T-helper 2 cell treated with Interferon-gamma antibody and Interleukin-4, amounts not matched to agents 5 μg/mL and 100 μg/mL, for 36 hours (primary cell): ENCODE measurements around the gene HIVEP1.
A peak's percentile ranks its signal among the peaks of the same experiment; 100 is the strongest.

Experiments
- DNase-seq: peaks from one replicate; pipeline ENCODE4 v3.0.0; 2021; ENCODE audit warnings: low spot score
- H3K27ac Mint-ChIP-seq: one replicate; pipeline ENCODE4 v1.8.0; 2021; ENCODE audit warnings: mild to moderate bottlenecking, mixed read lengths
- H3K27me3 Mint-ChIP-seq: one replicate; pipeline ENCODE4 v1.8.0; 2021; ENCODE audit warnings: low read depth, mixed read lengths
- H3K36me3 Mint-ChIP-seq: one replicate; pipeline ENCODE4 v1.8.0; 2021; ENCODE audit warnings: low read depth, mixed read lengths
- H3K4me1 Mint-ChIP-seq: one replicate; pipeline ENCODE4 v1.8.0; 2021; ENCODE audit warnings: low read depth, mixed read lengths
- H3K4me3 Mint-ChIP-seq: one replicate; pipeline ENCODE4 v1.8.0; 2022; ENCODE audit warnings: mild to moderate bottlenecking, moderate library complexity, mixed read lengths
- H3K9me3 Mint-ChIP-seq: one replicate; pipeline ENCODE4 v1.8.0; 2021; ENCODE audit warnings: mixed read lengths

The HIVEP1 gene

GRCh38 chr6:12129523-12129922 lies 117.4 kb downstream of the HIVEP1 start:
- H3K4me1 Mint-ChIP-seq = peaks cover 24% of the 10 kb centered on the region
- no peak overlapping the region for H3K27ac Mint-ChIP-seq
- no peaks in the 10 kb centered on the region for H3K27me3 Mint-ChIP-seq
- no peaks in the 10 kb centered on the region for H3K9me3 Mint-ChIP-seq
- no peak overlapping the region for H3K4me3 Mint-ChIP-seq
- H3K36me3 Mint-ChIP-seq = peaks cover 32% of the 10 kb centered on the region
- no peak for DNase-seq

GRCh38 chr6:12132351-12133222 lies 120.5 kb downstream of the HIVEP1 start:
- H3K27me3 Mint-ChIP-seq = no peaks in the 10 kb centered on the region

GRCh38 chr6:12134581-12134980 lies 122.5 kb downstream of the HIVEP1 start:
- peaks cover 13% of the 10 kb centered on the region for H3K4me1 Mint-ChIP-seq
- H3K4me3 Mint-ChIP-seq = no peak overlapping the region
- peaks cover 9% of the 10 kb centered on the region for H3K9me3 Mint-ChIP-seq
- peaks cover 34% of the 10 kb centered on the region for H3K36me3 Mint-ChIP-seq
- no peak overlapping the region for H3K27ac Mint-ChIP-seq
- DNase-seq = no peak
- no peaks in the 10 kb centered on the region for H3K27me3 Mint-ChIP-seq

More at GRCh38 chr6:12132351-12133222, 120.5 kb downstream of the HIVEP1 start:
- Mint-ChIP-seq H3K4me3 (no peak overlapping the region), H3K36me3 (peaks cover 24% of the 10 kb centered on the region), H3K9me3 (no peaks in the 10 kb centered on the region), H3K4me1 (peaks cover 2% of the 10 kb centered on the region), H3K27ac (no peak overlapping the region)
- no peak for DNase-seq

- Mint-ChIP-seq H3K4me3 (no peak overlapping the region), H3K9me3 (peaks cover 9% of the 10 kb centered on the region), H3K4me1 (peaks cover 13% of the 10 kb centered on the region), H3K27ac (no peak overlapping the region), H3K36me3 (peaks cover 36% of the 10 kb centered on the region), H3K27me3 (no peaks in the 10 kb centered on the region)
- DNase-seq = no peak
Measured at GRCh38 chr6:12134991-12135390, 122.9 kb downstream of the HIVEP1 start.

- peaks cover 46% of the 10 kb centered on the region for H3K36me3 Mint-ChIP-seq
- DNase-seq = no peak
Measured at GRCh38 chr6:12136905-12137304, 124.8 kb downstream of the HIVEP1 start.

GRCh38 chr6:12137480-12137879 lies 125.4 kb downstream of the HIVEP1 start:
- peaks cover 9% of the 10 kb centered on the region for H3K9me3 Mint-ChIP-seq
- H3K4me3 Mint-ChIP-seq = no peak overlapping the region
- no peak for DNase-seq
- H3K27ac Mint-ChIP-seq = no peak overlapping the region
- no peaks in the 10 kb centered on the region for H3K27me3 Mint-ChIP-seq
- H3K4me1 Mint-ChIP-seq = peaks cover 13% of the 10 kb centered on the region
- peaks cover 49% of the 10 kb centered on the region for H3K36me3 Mint-ChIP-seq

More at GRCh38 chr6:12136905-12137304, 124.8 kb downstream of the HIVEP1 start:
- peaks cover 9% of the 10 kb centered on the region for H3K9me3 Mint-ChIP-seq
- H3K4me3 Mint-ChIP-seq = no peak overlapping the region
- peaks cover 13% of the 10 kb centered on the region for H3K4me1 Mint-ChIP-seq
- H3K27ac Mint-ChIP-seq = no peak overlapping the region
- H3K27me3 Mint-ChIP-seq = no peaks in the 10 kb centered on the region

GRCh38 chr6:12138381-12138780 lies 126.3 kb downstream of the HIVEP1 start:
- no peak for DNase-seq
- peak overlapping the region; percentile 26 for H3K4me3 Mint-ChIP-seq
- H3K27me3 Mint-ChIP-seq = no peaks in the 10 kb centered on the region
- H3K36me3 Mint-ChIP-seq = peaks cover 50% of the 10 kb centered on the region
- H3K9me3 Mint-ChIP-seq = peaks cover 9% of the 10 kb centered on the region
- H3K27ac Mint-ChIP-seq = peak overlapping the region; percentile 80
- H3K4me1 Mint-ChIP-seq = peaks cover 13% of the 10 kb centered on the region

GRCh38 chr6:12138936-12139335 lies 126.8 kb downstream of the HIVEP1 start:
- no peak overlapping the region for H3K4me3 Mint-ChIP-seq
- H3K27ac Mint-ChIP-seq = peak overlapping the region; percentile 80
- peaks cover 13% of the 10 kb centered on the region for H3K4me1 Mint-ChIP-seq
- peaks cover 9% of the 10 kb centered on the region for H3K9me3 Mint-ChIP-seq
- H3K27me3 Mint-ChIP-seq = no peaks in the 10 kb centered on the region
- no peak for DNase-seq
- peaks cover 54% of the 10 kb centered on the region for H3K36me3 Mint-ChIP-seq

GRCh38 chr6:12147557-12148316 lies 135.6 kb downstream of the HIVEP1 start:
- H3K4me3 Mint-ChIP-seq = no peak overlapping the region
- DNase-seq = no peak
- H3K27ac Mint-ChIP-seq = no peak overlapping the region
- no peaks in the 10 kb centered on the region for H3K9me3 Mint-ChIP-seq
- no peaks in the 10 kb centered on the region for H3K27me3 Mint-ChIP-seq
- H3K36me3 Mint-ChIP-seq = peaks cover 5% of the 10 kb centered on the region
- H3K4me1 Mint-ChIP-seq = peaks cover 17% of the 10 kb centered on the region

GRCh38 chr6:12148317-12148801 lies 136.2 kb downstream of the HIVEP1 start:
- no peak overlapping the region for H3K27ac Mint-ChIP-seq
- no peak overlapping the region for H3K4me3 Mint-ChIP-seq
- H3K27me3 Mint-ChIP-seq = no peaks in the 10 kb centered on the region
- H3K9me3 Mint-ChIP-seq = no peaks in the 10 kb centered on the region
- DNase-seq = no peak
- H3K4me1 Mint-ChIP-seq = peaks cover 20% of the 10 kb centered on the region
- peaks cover 4% of the 10 kb centered on the region for H3K36me3 Mint-ChIP-seq

GRCh38 chr6:12148841-12149240 lies 136.7 kb downstream of the HIVEP1 start:
- peaks cover under 1% of the 10 kb centered on the region for H3K36me3 Mint-ChIP-seq
- H3K4me3 Mint-ChIP-seq = no peak overlapping the region
- H3K27ac Mint-ChIP-seq = no peak overlapping the region
- peaks cover 24% of the 10 kb centered on the region for H3K4me1 Mint-ChIP-seq
- H3K27me3 Mint-ChIP-seq = no peaks in the 10 kb centered on the region
- H3K9me3 Mint-ChIP-seq = no peaks in the 10 kb centered on the region
- no peak for DNase-seq

- no peaks in the 10 kb centered on the region for H3K9me3 Mint-ChIP-seq
- no peak for DNase-seq
- H3K4me3 Mint-ChIP-seq = no peak overlapping the region
- H3K36me3 Mint-ChIP-seq = no peaks in the 10 kb centered on the region
- no peak overlapping the region for H3K27ac Mint-ChIP-seq
- no peaks in the 10 kb centered on the region for H3K27me3 Mint-ChIP-seq
- H3K4me1 Mint-ChIP-seq = peaks cover 24% of the 10 kb centered on the region
Measured at GRCh38 chr6:12149944-12150510, 137.9 kb downstream of the HIVEP1 start.

- H3K27me3 Mint-ChIP-seq = no peaks in the 10 kb centered on the region
- H3K4me1 Mint-ChIP-seq = peaks cover 24% of the 10 kb centered on the region
- no peak overlapping the region for H3K4me3 Mint-ChIP-seq
- no peak overlapping the region for H3K27ac Mint-ChIP-seq
- no peaks in the 10 kb centered on the region for H3K9me3 Mint-ChIP-seq
- H3K36me3 Mint-ChIP-seq = no peaks in the 10 kb centered on the region
- DNase-seq = no peak
Measured at GRCh38 chr6:12150812-12151432, 138.8 kb downstream of the HIVEP1 start.
